SK-N-SH treated with all-trans-retinoic acid at 6 μM for 48 hours (cell line): Measurements from ENCODE around the gene RPRM.

ENCODE experiments used
- ARNTL ChIP-seq: fragments of 450-650 bp; formaldehyde crosslinking; IDR thresholded peaks from 2 replicates; pipeline ENCODE4 v1.5.0; 2020; ENCODE audit warnings: low read depth, mild to moderate bottlenecking, moderate library complexity, borderline replicate concordance
- BACH2 ChIP-seq: fragments of 250-450 bp; sonication (Bioruptor Pico); IDR thresholded peaks from 2 replicates; pipeline ENCODE4 v1.9.0; 2021; ENCODE audit warnings: mild to moderate bottlenecking, borderline replicate concordance
- CREB5 ChIP-seq: fragments of 250-450 bp; sonication (Bioruptor Pico); IDR thresholded peaks from 2 replicates; pipeline ENCODE4 v1.5.1; 2020; ENCODE audit warnings: low read depth, mild to moderate bottlenecking, moderate library complexity
- PATZ1 ChIP-seq: fragments of 250-450 bp; sonication (Bioruptor Pico); IDR thresholded peaks from 2 replicates; pipeline ENCODE4 v1.8.0; 2020; ENCODE audit warnings: mild to moderate bottlenecking, moderate library complexity, borderline replicate concordance
- SNAI2 ChIP-seq: fragments of 250-450 bp; sonication (Bioruptor Pico); IDR thresholded peaks from 2 replicates; pipeline ENCODE4 v1.5.0; 2020; ENCODE audit warnings: mild to moderate bottlenecking, moderate library complexity
- TCF4 ChIP-seq: fragments of 250-450 bp; sonication (Bioruptor Pico); IDR thresholded peaks from 2 replicates; pipeline ENCODE4 v1.8.0; 2021; ENCODE audit warnings: mild to moderate bottlenecking, moderate library complexity, borderline replicate concordance
- TOX ChIP-seq: fragments of 250-450 bp; sonication (Bioruptor Pico); IDR thresholded peaks from 2 replicates; pipeline ENCODE4 v1.8.0; 2021; ENCODE audit warnings: mild to moderate bottlenecking, moderate library complexity, borderline replicate concordance
- TSHZ2 ChIP-seq: fragments of 250-450 bp; sonication (Bioruptor Pico); IDR thresholded peaks from 2 replicates; pipeline ENCODE4 v1.5.0; 2020; ENCODE audit warnings: mild to moderate bottlenecking, moderate library complexity
- ZNF565 ChIP-seq: fragments of 450-650 bp; formaldehyde crosslinking; conservative IDR thresholded peaks from 2 replicates; pipeline ENCODE4 v1.5.0; 2020; ENCODE audit warnings: low read depth, mild to moderate bottlenecking, moderate library complexity

- TF ChIP-seq SNAI2 (CRISPR knock-in tag) = no peak
- no peak for TF ChIP-seq CREB5 (CRISPR knock-in tag)
- no peak for TF ChIP-seq TSHZ2 (CRISPR knock-in tag)
- TF ChIP-seq ARNTL (CRISPR knock-in tag) = no peak
- no peak for TF ChIP-seq TCF4 (CRISPR knock-in tag)
- no peak for TF ChIP-seq ZNF565 (CRISPR knock-in tag)
- no peak for TF ChIP-seq TOX (CRISPR knock-in tag)
- no peak for TF ChIP-seq PATZ1 (CRISPR knock-in tag)
- TF ChIP-seq BACH2 (CRISPR knock-in tag) = no peak
These were observed 8.9 kb upstream of the RPRM start for GRCh38 chr2:153487448-153487847.
